ENCODE results near the gene GRIP2.
A peak's percentile ranks its signal among the peaks of the same experiment; 100 is the strongest.

The GRIP2 gene

GRCh38 chr3:14510838-14511622 lies 29.1 kb downstream of the GRIP2 start:
- no peak for TF ChIP-seq CTCF (IDR thresholded peaks at IDR 0.05; ENCODE audit: extremely low read depth, missing control alignments)
- no peak for DNase-seq (ENCODE audit: low spot score)

DNA sequence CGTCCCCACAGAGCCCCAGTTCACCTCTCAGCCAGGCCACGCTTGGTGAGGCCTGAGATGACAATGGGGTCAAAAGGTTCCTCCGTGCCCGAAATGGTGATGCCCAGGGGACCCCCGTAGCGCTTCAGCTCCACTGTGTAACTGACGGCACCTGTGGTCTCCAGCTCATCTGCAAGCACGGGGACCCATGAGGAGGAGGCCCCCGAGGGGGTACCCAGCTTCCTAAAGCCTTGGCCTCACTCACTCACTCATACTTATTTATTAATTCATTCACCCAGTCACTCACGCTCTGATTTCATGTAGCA lies 30.4 kb downstream of the GRIP2 start:
- DNase-seq (ENCODE audit: low spot score) = no peak
- no peak for TF ChIP-seq CTCF (IDR thresholded peaks at IDR 0.05; ENCODE audit: extremely low read depth, missing control alignments)

GRCh38 chr3:14508966-14509795 lies 31.0 kb downstream of the GRIP2 start:
- TF ChIP-seq CTCF (IDR thresholded peaks at IDR 0.05; ENCODE audit: extremely low read depth, missing control alignments) = peak; percentile 80

GRCh38 chr3:14508505-14508819 lies 31.7 kb downstream of the GRIP2 start:
- no peak for DNase-seq (ENCODE audit: low spot score)

More at GRCh38 chr3:14508966-14509795, 31.0 kb downstream of the GRIP2 start:
- DNase-seq (ENCODE audit: low spot score) = peak; percentile 89

DNA sequence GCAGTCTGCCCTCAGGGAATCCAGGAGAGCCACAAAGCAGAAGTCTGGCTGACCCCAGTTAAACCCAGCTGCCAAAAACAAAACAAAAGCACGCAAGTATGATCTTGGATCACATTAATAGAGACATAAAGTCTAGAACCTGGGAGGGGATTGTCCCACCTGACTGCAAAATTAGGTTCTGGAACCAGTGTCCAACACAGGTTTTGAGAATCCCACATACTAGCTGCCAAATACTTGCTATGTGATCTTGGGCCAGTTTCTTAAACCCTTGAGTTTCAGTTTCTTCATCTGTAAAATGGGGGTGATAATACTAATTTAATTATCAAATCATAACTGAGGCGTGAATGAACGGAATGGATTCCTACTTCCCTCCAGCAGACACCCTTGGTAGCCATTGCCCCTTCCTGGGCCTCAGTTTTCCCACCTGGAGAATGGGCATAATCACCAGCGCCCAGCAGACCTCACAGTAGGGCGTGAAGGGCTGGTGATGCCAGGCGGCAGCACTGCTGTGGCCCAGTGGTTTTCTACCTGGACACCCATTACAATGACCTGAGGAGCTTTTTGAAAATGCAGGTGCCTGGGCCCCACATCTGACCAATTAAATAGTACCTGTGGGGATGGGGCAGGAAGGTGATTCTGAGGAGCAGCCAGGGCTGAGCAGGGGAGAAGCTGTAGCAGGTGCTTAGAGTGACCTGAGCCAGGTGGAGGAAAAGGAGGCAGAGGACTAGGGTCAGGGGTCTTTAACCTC lies 32.2 kb downstream of the GRIP2 start:
- TF ChIP-seq CTCF (IDR thresholded peaks at IDR 0.05; ENCODE audit: extremely low read depth, missing control alignments) = no peak
- DNase-seq (ENCODE audit: low spot score) = no peak

More at GRCh38 chr3:14508505-14508819, 31.7 kb downstream of the GRIP2 start:
- no peak for TF ChIP-seq CTCF (IDR thresholded peaks at IDR 0.05; ENCODE audit: extremely low read depth, missing control alignments)

GRCh38 chr3:14507305-14507741 lies 32.8 kb downstream of the GRIP2 start:
- TF ChIP-seq CTCF (IDR thresholded peaks at IDR 0.05; ENCODE audit: extremely low read depth, missing control alignments) = no peak
- no peak for DNase-seq (ENCODE audit: low spot score)
